Measurements from ENCODE around the gene PIP5K1A. TPM values are rescaled to one million over a fixed set of nuclear protein-coding genes. Genes with fewer than 3 reads are reported as not detected.

PIP5K1A gene
- total and polyA plus RNA-seq, 2 of the 8 experiments (the other 6 are each of a cell fraction or from before 2014, with no cell fraction given), result 87.5 to 105 TPM

DNA sequence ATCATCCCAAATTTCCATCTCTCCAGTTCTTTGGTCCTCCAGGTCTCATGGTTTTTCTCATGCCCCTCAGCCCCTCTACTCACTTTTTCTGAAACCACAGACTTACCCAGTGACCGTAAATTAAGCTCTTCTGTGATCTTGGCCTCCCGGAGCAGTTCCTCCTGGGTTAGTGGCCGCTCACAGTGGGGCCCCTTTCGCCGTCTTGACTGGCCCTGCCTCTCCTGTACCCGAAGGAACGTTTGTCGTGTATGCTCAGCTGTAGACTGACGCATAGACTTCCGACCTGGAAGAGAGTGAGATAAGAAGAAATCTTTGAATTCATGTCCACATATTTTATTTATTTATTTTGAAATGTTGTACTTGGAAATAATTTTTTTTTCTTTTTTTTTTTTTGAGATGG is 14.1 kb upstream of the PIP5K1A start:
- Histone ChIP-seq H3K36me3 (ENCODE audit: control insufficient read depth in 2 of 4, insufficient read depth in 4 of 4, low read length in 3 of 4) (peaks cover 20 to 63% (median 46%) of the 10 kb centered on the region in 4 experiments), H3K56ac (replicated peaks; ENCODE audit: insufficient read length, low read depth, low read length) (no peak overlapping the region), H2AK5ac (ENCODE audit: low read depth, low read length) (no peak overlapping the region), H2BK15ac (ENCODE audit: low read length) (no peak overlapping the region), H2AFZ (ENCODE audit: low read length) (no peak overlapping the region), H3K4me1 (replicated peaks in 1 of 4; ENCODE audit: control insufficient read depth in 3 of 4, insufficient read depth in 4 of 4, low read length in 3 of 4) (no peaks in the 10 kb centered on the region), H2BK12ac (ENCODE audit: low read depth, low read length) (no peak overlapping the region), H4K8ac (ENCODE audit: extremely low read depth, insufficient read depth, low read length) (no peak overlapping the region), H3K79me1 (ENCODE audit: low read depth, low read length) (peaks cover 3% of the 10 kb centered on the region; the same call in 1 of the 2 replicates), H4K5ac (ENCODE audit: insufficient read length, low read depth, low read length) (no peak overlapping the region), H3K18ac (ENCODE audit: extremely low read depth, low read length) (no peak overlapping the region), H3K4me3 (ENCODE audit: extremely low read depth in 1 of 4, insufficient read depth in 2 of 4, low read depth in 3 of 4, low read length in 4 of 4) (no peak overlapping the region), H3K23me2 (ENCODE audit: low read depth, low read length) (no peaks in the 10 kb centered on the region), H3K27me3 (replicated peaks in 1 of 4; ENCODE audit: control insufficient read depth in 3 of 4, extremely low read depth in 1 of 4, insufficient read depth in 3 of 4, low read length in 3 of 4) (no peaks in the 10 kb centered on the region), H3K79me2 (ENCODE audit: control insufficient read depth in 1 of 2, insufficient read depth in 2 of 2, low read length in 2 of 2) (peaks cover 7 to 28% of the 10 kb centered on the region in 2 experiments), H3K9ac (replicated peaks in 1 of 4; ENCODE audit: extremely low read depth in 1 of 4, low read depth in 3 of 4, low read length in 3 of 4) (no peak overlapping the region), H3K9me3 (ENCODE audit: insufficient read depth in 2 of 2, low read depth in 1 of 2, low read length in 1 of 2) (no peaks in the 10 kb centered on the region), H2BK120ac (replicated peaks; ENCODE audit: low read depth, low read length) (no peak overlapping the region), H3K23ac (ENCODE audit: insufficient read length) (no peak overlapping the region), H3K4ac (replicated peaks; ENCODE audit: insufficient read length, low read depth, low read length) (no peak overlapping the region), H3K27ac (ENCODE audit: low read depth, low read length) (no peak overlapping the region), H2BK20ac (ENCODE audit: low read length) (no peak overlapping the region), H4K20me1 (replicated peaks in 1 of 2; ENCODE audit: control insufficient read depth in 1 of 2, insufficient read depth in 2 of 2, low read length in 2 of 2) (peaks cover 0 to 5% of the 10 kb centered on the region in 2 experiments), H3K14ac (ENCODE audit: insufficient read length) (no peak overlapping the region), H2BK5ac (ENCODE audit: low read depth, low read length) (no peak overlapping the region), H3K4me2 (ENCODE audit: insufficient read depth in 1 of 2, low read depth in 2 of 2, low read length in 2 of 2) (no peak overlapping the region), H4K91ac (replicated peaks; ENCODE audit: insufficient read length, low read length) (no peak overlapping the region)
- no peak for DNase-seq (ENCODE audit: low read depth in 1 of 2, low spot score in 2 of 2)
- no peak for TF ChIP-seq RXRA (IDR thresholded peaks at IDR 0.05; ENCODE audit: insufficient read depth, low read depth, low read length)
- WGBS, 2 experiments (ENCODE audit: extremely low coverage in 1 of 2, insufficient coverage in 1 of 2, insufficient read length in 1 of 2, insufficient replicate concordance in 2 of 2, low coverage in 1 of 2, low lambda C conversion rate in 2 of 2, missing lambda C conversion rate in 1 of 2), result 96% methylated on average over 10 of the region's 10 CpGs; no CpG with 5 or more reads in 1 of the 2 experiments
- no peak for FAIRE-seq
- CTCF ChIA-PET (ENCODE audit: partially characterized antibody), result interaction anchor here (0.7 to 2.8 kb wide), 2 partner anchors 10 to 113 kb away, joined by 3 to 9 read pairs; partner anchors contain the start of gene GABPB2
- POLR2A ChIA-PET (ENCODE audit: partially characterized antibody), result interaction anchor here (0.5 to 0.9 kb wide), 2 partner anchors 16 to 113 kb away, joined by 3 read pairs; no protein-coding TSS in a partner anchor

Measured in H1 (cell line).